ENCODE measurements around the gene LYSMD1. TPM values are rescaled to one million over a fixed set of nuclear protein-coding genes. Genes with fewer than 3 reads are reported as not detected.
"Not testable (repeated sequence)": the region's sequence is repeated elsewhere in the genome, so short reads cannot be mapped to it uniquely, and the experiment has no call there.

LYSMD1 gene, protein sequence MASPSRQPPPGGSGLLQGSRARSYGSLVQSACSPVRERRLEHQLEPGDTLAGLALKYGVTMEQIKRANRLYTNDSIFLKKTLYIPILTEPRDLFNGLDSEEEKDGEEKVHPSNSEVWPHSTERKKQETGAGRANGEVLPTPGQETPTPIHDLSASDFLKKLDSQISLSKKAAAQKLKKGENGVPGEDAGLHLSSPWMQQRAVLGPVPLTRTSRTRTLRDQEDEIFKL
- 10 to 100 TPM; 15.6 to 19.7 (median 16.8) TPM for polyA plus RNA-seq (ENCODE audit: insufficient read length in 4 of 4)

DNA sequence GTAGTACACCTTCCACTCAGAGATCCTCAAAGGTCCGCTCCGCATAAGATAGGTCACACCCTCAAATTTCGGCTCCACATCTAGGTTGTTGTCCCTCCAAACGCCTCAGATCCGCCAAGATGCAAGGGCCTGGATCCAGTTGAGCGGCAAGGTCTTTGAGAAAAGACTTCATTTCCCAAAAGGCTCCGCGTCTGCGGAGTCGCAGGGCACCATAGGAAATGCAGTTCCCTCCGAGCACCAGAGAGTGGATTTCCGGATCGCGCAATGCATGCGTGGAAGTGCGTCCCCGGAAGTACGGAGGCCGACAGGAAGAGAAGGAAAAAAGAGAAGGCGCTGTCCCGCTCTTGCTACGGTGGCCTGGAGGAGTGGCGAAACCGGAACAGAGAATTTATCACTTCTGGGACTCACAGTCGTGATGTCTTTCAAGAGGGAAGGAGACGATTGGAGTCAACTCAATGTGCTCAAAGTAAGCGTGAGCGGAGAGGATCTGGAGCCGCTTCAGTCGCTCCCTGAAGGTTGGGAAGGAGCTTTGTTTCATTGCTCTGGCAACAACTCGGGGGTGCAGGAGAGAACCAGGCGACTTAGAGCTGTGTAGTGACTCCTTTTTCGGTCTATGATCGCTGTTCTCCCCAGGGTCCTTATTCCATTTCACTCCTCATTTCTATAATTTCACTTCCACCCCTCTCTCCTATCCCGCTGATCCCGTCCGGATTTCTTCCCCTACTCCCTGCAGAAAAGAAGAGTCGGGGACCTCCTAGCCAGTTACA lies at the start of gene LYSMD1, which contains the start of gene SCNM1:
Gene LYSMD1 (minus strand): TSS at position 165 of the 767 bp plus-strand sequence. CDS start 644 bp downstream, outside the sequence.
Gene SCNM1 (plus strand): TSS at position 407 of the 767 bp plus-strand sequence. CDS start 9 bp downstream, at position 416.
- DNase-seq (ENCODE audit: low read depth in 4 of 4, low spot score in 2 of 4), result peak; percentile 94 to 99 (median 97)

- DNase-seq (ENCODE audit: low read depth in 4 of 4, low spot score in 2 of 4), result no peak
These were observed 47.9 kb upstream of the LYSMD1 start for GRCh38 chr1:151213560-151213959.

DNA sequence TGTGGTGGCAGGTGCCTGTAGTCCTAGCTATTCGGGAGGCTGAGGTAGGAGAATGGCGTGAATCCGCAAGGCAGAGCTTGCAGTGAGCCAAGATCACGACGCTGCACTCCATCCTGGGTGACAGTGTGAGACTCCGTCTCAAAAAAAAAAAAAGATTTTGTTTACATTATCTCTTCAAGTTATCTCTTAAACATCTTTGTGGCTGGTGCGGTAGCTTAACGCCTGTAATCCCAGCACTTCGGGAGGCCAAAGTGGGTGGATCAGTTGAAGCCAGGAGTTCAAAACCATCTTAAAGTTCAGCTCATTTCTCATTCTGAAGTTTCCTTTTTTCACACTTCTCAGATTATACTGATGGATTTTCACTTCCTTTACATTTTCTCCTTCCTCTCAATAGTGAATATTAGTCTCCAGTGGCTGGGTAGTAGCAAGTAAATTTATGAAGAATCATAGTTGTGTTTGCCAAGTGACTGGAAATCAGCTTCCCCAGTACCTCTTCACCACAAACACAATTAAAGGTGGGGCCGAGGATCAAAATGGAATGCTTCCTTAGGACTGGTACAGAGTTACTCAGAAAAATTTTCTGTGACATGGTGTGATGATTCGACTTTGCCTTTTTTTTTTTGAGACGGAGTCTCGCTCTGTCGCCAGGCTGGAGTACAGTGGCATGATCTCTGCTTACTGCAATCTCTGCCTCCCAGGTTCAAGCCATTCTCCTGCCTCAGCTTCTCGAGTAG lies 46.4 kb upstream of the LYSMD1 start:
- DNase-seq (ENCODE audit: low read depth in 4 of 4, low spot score in 2 of 4), result no peak

DNA sequence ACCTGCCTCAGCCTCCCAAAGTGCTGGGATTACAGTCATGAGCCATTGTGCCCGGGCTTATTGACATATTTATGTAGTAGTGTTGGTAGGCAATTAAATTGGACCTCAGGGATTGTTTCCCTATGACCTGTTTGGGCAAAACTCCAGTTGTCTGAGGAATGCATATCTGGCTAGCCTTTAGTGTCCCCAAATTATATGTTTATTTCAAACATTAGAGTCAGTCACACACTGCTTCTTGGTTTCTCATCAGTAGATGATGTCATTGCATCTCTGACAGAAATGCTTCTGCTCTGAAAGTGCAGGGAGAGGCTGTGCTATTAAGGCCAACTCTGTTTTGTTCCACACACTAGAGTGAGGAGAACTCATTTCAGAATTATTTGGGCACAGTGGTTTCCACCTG lies 45.1 kb upstream of the LYSMD1 start:
- DNase-seq (ENCODE audit: low read depth in 4 of 4, low spot score in 2 of 4), result no peak

DNA sequence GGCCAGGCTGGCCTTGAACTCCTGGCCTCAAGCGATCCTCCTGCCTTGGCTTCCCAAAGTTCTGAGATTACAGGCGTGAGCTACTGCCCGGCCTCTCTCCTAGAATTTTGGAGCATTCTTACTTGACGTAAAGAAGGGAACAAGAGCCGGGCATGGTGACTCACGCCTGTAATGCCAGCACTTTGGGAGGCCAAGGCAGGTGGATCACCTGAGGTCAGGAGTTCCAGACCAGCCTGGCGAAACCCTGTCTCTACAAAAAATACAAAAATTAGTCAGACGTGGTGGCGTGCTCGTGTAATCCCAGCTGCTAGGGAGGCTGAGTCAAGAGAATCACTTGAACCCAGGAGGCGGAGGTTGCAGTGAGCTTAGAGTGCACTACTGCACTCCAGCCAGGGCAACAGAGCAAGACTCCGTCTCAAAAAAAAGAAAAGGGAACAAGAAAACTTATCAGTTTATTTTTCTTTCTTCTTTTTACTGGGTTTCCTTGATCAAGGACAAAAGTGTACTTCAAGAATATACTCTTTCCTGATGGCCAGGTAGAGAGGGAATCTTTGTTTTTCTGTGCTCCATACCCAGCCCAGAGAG lies 39.8 kb upstream of the LYSMD1 start:
- DNase-seq (ENCODE audit: low read depth in 4 of 4, low spot score in 2 of 4), result not testable (repeated sequence)

DNA sequence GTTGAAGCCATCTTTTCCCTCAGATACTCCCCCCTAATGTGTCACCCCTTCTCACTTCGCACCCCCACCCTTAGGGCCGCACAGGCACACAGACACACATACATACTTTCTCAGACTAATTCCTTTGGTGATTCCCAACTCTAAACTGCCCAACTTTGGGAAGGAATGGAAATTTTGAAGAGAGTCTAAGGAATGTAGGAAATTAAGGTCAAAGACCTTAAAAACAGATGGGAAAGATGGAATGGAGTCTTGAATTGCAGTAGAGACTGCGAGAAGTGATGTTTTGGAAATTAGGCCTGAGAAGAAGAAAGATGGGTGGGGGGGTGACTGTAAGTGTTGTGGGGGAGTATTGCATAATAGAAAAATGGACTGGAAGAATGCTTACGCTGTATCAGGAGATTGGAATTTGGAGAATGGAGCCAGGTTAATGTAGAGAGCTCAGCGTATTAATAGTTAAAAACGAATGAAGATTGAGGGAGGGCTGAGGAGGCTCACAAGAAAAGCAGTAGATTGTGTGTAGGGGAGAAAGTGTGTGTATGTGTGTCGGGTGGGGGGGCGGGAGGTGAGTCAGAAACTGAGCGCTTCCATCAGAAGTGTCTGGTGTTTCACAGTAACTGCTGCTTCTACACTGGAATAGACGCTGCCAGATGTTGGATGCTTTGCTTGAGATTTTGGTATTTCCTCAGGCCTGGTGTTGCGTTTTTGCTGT lies 34.3 kb upstream of the LYSMD1 start:
- DNase-seq (ENCODE audit: low read depth in 4 of 4, low spot score in 2 of 4), result peak in 1 of 4 donors; percentile 5

- DNase-seq (ENCODE audit: low read depth in 4 of 4, low spot score in 2 of 4), result peak; percentile 97 to 99 (median 98)
These were observed 32.8 kb upstream of the LYSMD1 start, which contains the start of gene PIP5K1A for GRCh38 chr1:151198254-151199127. PIP5K1A (plus strand) TSS chr1:151198552; CDS start chr1:151198997, 445 bp downstream.

DNA sequence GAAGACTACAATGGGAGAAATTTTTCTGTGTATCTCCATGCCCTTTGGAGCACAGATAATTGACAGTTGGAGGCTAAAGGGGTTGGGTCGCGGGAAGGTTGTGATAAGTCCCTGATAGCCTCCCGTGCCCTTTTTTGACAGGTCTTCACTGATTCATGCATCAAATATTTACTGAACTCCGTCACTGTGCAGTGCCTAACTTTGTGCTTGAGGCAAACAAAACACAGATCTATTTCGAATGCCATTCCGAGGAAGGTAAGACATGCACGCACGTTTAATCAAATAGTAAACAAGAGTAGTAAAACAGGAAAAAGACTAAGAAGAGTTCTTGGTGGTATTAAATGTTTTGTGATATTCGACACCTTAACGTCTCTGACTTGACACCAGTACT lies 32.2 kb upstream of the LYSMD1 start:
- no peak for DNase-seq (ENCODE audit: low read depth in 4 of 4, low spot score in 2 of 4)

DNA sequence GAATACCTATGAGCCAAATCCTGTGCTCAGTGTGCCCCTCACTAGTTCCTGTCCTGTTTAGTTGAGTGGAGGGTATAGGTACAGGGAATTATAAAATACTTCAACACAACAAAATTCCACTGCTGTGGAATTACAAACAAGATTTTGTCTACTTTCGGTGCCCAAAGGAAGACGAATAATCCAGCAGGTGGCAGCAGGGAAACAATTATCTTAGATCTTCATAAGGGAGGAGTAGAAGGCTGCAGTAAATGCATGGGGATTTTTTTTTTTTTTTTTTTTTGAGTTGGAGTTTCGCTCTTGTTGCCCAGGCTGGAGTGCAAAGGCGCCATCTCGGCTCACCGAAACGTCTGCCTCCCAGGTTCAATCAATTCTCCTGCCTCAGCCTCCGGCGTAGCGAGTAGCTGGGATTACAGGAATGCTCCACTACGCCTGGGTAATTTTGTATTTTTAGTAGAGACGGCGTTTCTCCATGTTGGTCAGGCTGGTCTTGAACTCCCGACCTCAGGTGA lies 30.6 kb upstream of the LYSMD1 start:
- peak in 3 of 4 donors; percentile 54 to 75 (median 65) for DNase-seq (ENCODE audit: low read depth in 4 of 4, low spot score in 2 of 4)

DNA sequence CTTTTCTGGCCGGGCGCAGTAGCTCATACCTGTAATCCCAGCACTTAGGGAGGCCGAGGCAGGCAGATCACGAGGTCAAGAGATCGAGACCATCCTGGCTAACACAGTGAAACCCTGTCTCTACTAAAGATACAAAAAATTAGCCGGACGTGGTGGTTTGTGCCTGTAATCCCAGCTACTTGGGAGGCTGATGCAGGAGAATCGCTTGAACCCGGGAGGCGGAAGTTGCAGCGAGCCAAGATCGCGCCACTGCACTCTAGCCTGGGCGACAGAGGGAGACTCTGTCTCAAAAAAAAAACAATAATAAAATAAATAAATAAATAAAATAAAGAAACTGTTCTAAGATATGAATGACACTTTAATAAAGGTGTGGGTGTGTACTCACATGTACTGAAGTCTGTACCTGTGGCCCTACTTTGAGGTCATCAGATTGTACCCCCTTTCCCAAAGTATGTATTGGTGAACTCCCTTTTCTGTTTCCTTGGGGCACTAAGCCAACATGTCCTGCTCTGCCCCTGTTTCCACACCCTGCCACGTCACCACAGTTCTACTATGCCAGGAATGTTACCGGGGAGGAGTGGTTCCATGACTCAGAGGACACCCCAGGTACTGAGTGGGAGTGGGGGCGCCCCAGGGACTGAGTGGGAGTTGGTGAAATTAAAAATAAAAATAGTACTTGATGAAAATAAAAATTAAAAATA lies 29.3 kb upstream of the LYSMD1 start:
- not testable (repeated sequence) for DNase-seq (ENCODE audit: low read depth in 4 of 4, low spot score in 2 of 4)

- no peak for DNase-seq (ENCODE audit: low read depth in 4 of 4, low spot score in 2 of 4)
These were observed 28.2 kb upstream of the LYSMD1 start for GRCh38 chr1:151193856-151194255.

GRCh38 chr1:151193304-151193703 lies 27.6 kb upstream of the LYSMD1 start:
- DNase-seq (ENCODE audit: low read depth in 4 of 4, low spot score in 2 of 4), result no peak

- no peak for DNase-seq (ENCODE audit: low read depth in 4 of 4, low spot score in 2 of 4)
These were observed 26.3 kb upstream of the LYSMD1 start for GRCh38 chr1:151192047-151192446.

GRCh38 chr1:151189637-151190445 lies 24.1 kb upstream of the LYSMD1 start, which contains the start of gene VPS72:
VPS72 (minus strand) TSS chr1:151190197; CDS start chr1:151190121, 76 bp downstream.
- peak; percentile 64 to 89 (median 75) for DNase-seq (ENCODE audit: low read depth in 4 of 4, low spot score in 2 of 4)

GRCh38 chr1:151188667-151189066 lies 23.0 kb upstream of the LYSMD1 start:
- not testable (repeated sequence) for DNase-seq (ENCODE audit: low read depth in 4 of 4, low spot score in 2 of 4)

GRCh38 chr1:151187205-151187604 lies 21.5 kb upstream of the LYSMD1 start:
- no peak for DNase-seq (ENCODE audit: low read depth in 4 of 4, low spot score in 2 of 4)

- DNase-seq (ENCODE audit: low read depth in 4 of 4, low spot score in 2 of 4), result no peak
These were observed 18.5 kb upstream of the LYSMD1 start for GRCh38 chr1:151184211-151184610.

Data from left renal cortex interstitium (tissue), 4 donors.